Chondrocyte (in vitro differentiated cells): ENCODE results near the gene OLFML1. TPM values are rescaled to one million over a fixed set of nuclear protein-coding genes. Genes with fewer than 3 reads are reported as not detected.

Experiments
- DNase-seq: peaks from one replicate; pipeline ENCODE4 v3.0.0; 2021; ENCODE audit warnings: mixed read lengths, low spot score
- H3K27ac Mint-ChIP-seq: one replicate; pipeline ENCODE4 v1.8.0; 2021; ENCODE audit warnings: mild to moderate bottlenecking, moderate library complexity, mixed read lengths; ENCODE audit not compliant: unreplicated experiment
- H3K27me3 Mint-ChIP-seq: 2 replicates; pipeline ENCODE4 v1.8.0; 2021; ENCODE audit warnings: low read depth, mixed read lengths
- H3K36me3 Mint-ChIP-seq: 2 replicates; pipeline ENCODE4 v1.8.0; 2021; ENCODE audit warnings: low read depth, mixed read lengths
- H3K4me1 Mint-ChIP-seq: 2 replicates; pipeline ENCODE4 v1.8.0; 2021; ENCODE audit warnings: low read depth, mild to moderate bottlenecking, mixed read lengths
- H3K4me3 Mint-ChIP-seq: one replicate; pipeline ENCODE4 v1.8.0; 2021; ENCODE audit warnings: mild to moderate bottlenecking, moderate library complexity, mixed read lengths; ENCODE audit not compliant: unreplicated experiment
- H3K9me3 Mint-ChIP-seq: 2 replicates; pipeline ENCODE4 v1.8.0; 2021; ENCODE audit warnings: low read depth, mixed read lengths
- CTCF ChIP-seq: fragments of 200-600 bp; sonication (generic); IDR thresholded peaks from 2 replicates; pipeline ENCODE4 v1.5.0; 2021; ENCODE audit warnings: antibody characterized with exemption, mild to moderate bottlenecking, moderate library complexity
- total RNA-seq: library from RNA; stranded (reverse); gene quantifications from 3 replicates; pipeline ENCODE4 v1.2.1, GENCODE V29; 2021

Gene OLFML1
- total RNA-seq, 1 donor from 2014 or later = 12.3 TPM

GRCh38 chr11:7558046-7558445, 72.7 kb downstream of the OLFML1 start:
- Mint-ChIP-seq H3K9me3 (peaks cover 2% of the 10 kb centered on the region), H3K4me3 (no peak overlapping the region), H3K4me1 (peaks cover 6% of the 10 kb centered on the region), H3K36me3 (peaks cover 1% of the 10 kb centered on the region), H3K27me3 (no peaks in the 10 kb centered on the region), H3K27ac (no peak overlapping the region)
- no peak for DNase-seq
- TF ChIP-seq CTCF = no peak

- H3K9me3 Mint-ChIP-seq = peaks cover 2% of the 10 kb centered on the region
- DNase-seq = no peak
- no peak overlapping the region for H3K27ac Mint-ChIP-seq
- no peaks in the 10 kb centered on the region for H3K27me3 Mint-ChIP-seq
- no peak overlapping the region for H3K4me3 Mint-ChIP-seq
- no peak for TF ChIP-seq CTCF
- peaks cover 1% of the 10 kb centered on the region for H3K36me3 Mint-ChIP-seq
- H3K4me1 Mint-ChIP-seq = peaks cover 2% of the 10 kb centered on the region
Observed at GRCh38 chr11:7559398-7560283, 74.3 kb downstream of the OLFML1 start.

Other genes starting within 250 kb of the OLFML1 start
- 0.07 to 0.15 TPM (median 0.10 TPM) in 3 replicates for gene SYT9, start 233.6 kb upstream of the OLFML1 start, total RNA-seq
- gene PPFIBP2, start 28.5 kb downstream of the OLFML1 start, total RNA-seq = 86.4 to 120 TPM (median 90.8 TPM) in 3 replicates
- 7.0 to 12.7 TPM (median 12.6 TPM) in 3 replicates for gene CYB5R2, start 188.0 kb downstream of the OLFML1 start, total RNA-seq
- 0.67 to 1.2 TPM (median 0.92 TPM) in 3 replicates for gene OVCH2, start 221.0 kb downstream of the OLFML1 start, total RNA-seq